Skin epidermis (tissue), 12 donors: ENCODE results near the gene LIX1.
"Not testable (repeated sequence)": the region's sequence is repeated elsewhere in the genome, so short reads cannot be mapped to it uniquely, and the experiment has no call there.

ENCODE experiments used
- H3K27ac ChIP-seq, 21 experiments: fragments of 200-600 bp; sonication (generic) in 11 of 21; one replicate each; pipeline ENCODE4 v1.5.0; 2020; ENCODE audit warnings: mild to moderate bottlenecking in 3 of 21, inconsistent platforms in 2 of 21, moderate library complexity in 2 of 21
- H3K4me3 ChIP-seq, 7 experiments: fragments of 200-600 bp; sonication (generic) in 2 of 7; one replicate each; pipeline ENCODE4 v1.5.0; 2020; ENCODE audit warnings: inconsistent platforms in 2 of 7, mild to moderate bottlenecking in 2 of 7, moderate library complexity in 1 of 7

Gene LIX1

GRCh38 chr5:97142521-97143254 is at the start of gene LIX1:
Gene LIX1 (minus strand): TSS chr5:97142611. CDS start chr5:97142576, 35 bp downstream.
- Histone ChIP-seq H3K4me3 (no peak within 1 kb of the TSS), H3K27ac (no peak within 1 kb of the TSS)

- no peak overlapping the region for H3K4me3 ChIP-seq
- no peak overlapping the region for H3K27ac ChIP-seq
Measured at GRCh38 chr5:97191893-97192292, 49.5 kb upstream of the LIX1 start.

- not testable (repeated sequence) for H3K4me3 ChIP-seq, H3K27ac ChIP-seq
Measured at GRCh38 chr5:97189523-97189922, 47.1 kb upstream of the LIX1 start.

- peak overlapping the region in 20 of 21 experiments; percentile 80 to 99 (median 93) for H3K27ac ChIP-seq
- H3K4me3 ChIP-seq = peak overlapping the region; percentile 45 to 86 (median 69)
Measured at GRCh38 chr5:97183930-97184213, 41.5 kb upstream of the LIX1 start.

GRCh38 chr5:97183100-97183929 is 40.9 kb upstream of the LIX1 start, which contains the start of gene RIOK2:
Gene RIOK2 (minus strand): TSS chr5:97183247. CDS start chr5:97183191, 56 bp downstream.
- Histone ChIP-seq H3K4me3 (peak within 1 kb of the TSS; percentile 45 to 86 (median 69)), H3K27ac (peak within 1 kb of the TSS; percentile 70 to 99 (median 93))

- peak overlapping the region; percentile 70 to 99 (median 93) for H3K27ac ChIP-seq
- H3K4me3 ChIP-seq = peak overlapping the region; percentile 45 to 86 (median 69)
Measured at GRCh38 chr5:97182571-97183099, 40.2 kb upstream of the LIX1 start.

GRCh38 chr5:97181856-97182545 is 39.6 kb upstream of the LIX1 start:
- Histone ChIP-seq H3K4me3 (peak overlapping the region; percentile 45 to 86 (median 69)), H3K27ac (peak overlapping the region in 11 of 21 experiments; percentile 89 to 99 (median 93))

GRCh38 chr5:97179457-97179856 is 37.0 kb upstream of the LIX1 start:
- not testable (repeated sequence) for H3K27ac ChIP-seq, H3K4me3 ChIP-seq

GRCh38 chr5:97172227-97172626 is 29.8 kb upstream of the LIX1 start:
- Histone ChIP-seq H3K27ac (no peak overlapping the region), H3K4me3 (no peak overlapping the region)

GRCh38 chr5:97171703-97172102 is 29.3 kb upstream of the LIX1 start:
- H3K27ac ChIP-seq = no peak overlapping the region

GRCh38 chr5:97167435-97167834 is 25.0 kb upstream of the LIX1 start:
- H3K27ac ChIP-seq = peak overlapping the region in 2 of 21 experiments; percentile 5 to 45
- H3K4me3 ChIP-seq = no peak overlapping the region

More at GRCh38 chr5:97171703-97172102, 29.3 kb upstream of the LIX1 start:
- no peak overlapping the region for H3K4me3 ChIP-seq

- no peak overlapping the region for H3K4me3 ChIP-seq
- H3K27ac ChIP-seq = peak overlapping the region in 1 of 21 experiments; percentile 24
Measured at GRCh38 chr5:97165726-97166125, 23.3 kb upstream of the LIX1 start.

GRCh38 chr5:97164846-97165245 is 22.4 kb upstream of the LIX1 start:
- Histone ChIP-seq H3K27ac (no peak overlapping the region), H3K4me3 (no peak overlapping the region)

GRCh38 chr5:97163790-97164285 is 21.4 kb upstream of the LIX1 start:
- H3K27ac ChIP-seq = no peak overlapping the region

GRCh38 chr5:97163360-97163764 is 21.0 kb upstream of the LIX1 start:
- Histone ChIP-seq H3K27ac (no peak overlapping the region), H3K4me3 (no peak overlapping the region)

More at GRCh38 chr5:97163790-97164285, 21.4 kb upstream of the LIX1 start:
- no peak overlapping the region for H3K4me3 ChIP-seq

GRCh38 chr5:97162045-97162444 is 19.6 kb upstream of the LIX1 start:
- Histone ChIP-seq H3K27ac (no peak overlapping the region), H3K4me3 (no peak overlapping the region)

GRCh38 chr5:97157689-97158088 is 15.3 kb upstream of the LIX1 start:
- H3K27ac ChIP-seq = no peak overlapping the region
- H3K4me3 ChIP-seq = no peak overlapping the region

GRCh38 chr5:97151370-97151769 is 9.0 kb upstream of the LIX1 start:
- Histone ChIP-seq H3K4me3 (no peak overlapping the region), H3K27ac (no peak overlapping the region)

GRCh38 chr5:97150401-97150800 is 8.0 kb upstream of the LIX1 start:
- H3K27ac ChIP-seq = no peak overlapping the region
- no peak overlapping the region for H3K4me3 ChIP-seq

- Histone ChIP-seq H3K27ac (no peak overlapping the region), H3K4me3 (no peak overlapping the region)
Measured at GRCh38 chr5:97149709-97150108, 7.3 kb upstream of the LIX1 start.
